ENCODE measurements around the gene SLC25A12. TPM values are rescaled to one million over a fixed set of nuclear protein-coding genes. Genes with fewer than 3 reads are reported as not detected.
"Not testable (repeated sequence)": the region's sequence is repeated elsewhere in the genome, so short reads cannot be mapped to it uniquely, and the experiment has no call there.

Gene SLC25A12
- total and polyA plus RNA-seq, 2 donors (not counting 1 experiment from before 2014, with no cell fraction given): 10.0 to 21.0 TPM

DNA sequence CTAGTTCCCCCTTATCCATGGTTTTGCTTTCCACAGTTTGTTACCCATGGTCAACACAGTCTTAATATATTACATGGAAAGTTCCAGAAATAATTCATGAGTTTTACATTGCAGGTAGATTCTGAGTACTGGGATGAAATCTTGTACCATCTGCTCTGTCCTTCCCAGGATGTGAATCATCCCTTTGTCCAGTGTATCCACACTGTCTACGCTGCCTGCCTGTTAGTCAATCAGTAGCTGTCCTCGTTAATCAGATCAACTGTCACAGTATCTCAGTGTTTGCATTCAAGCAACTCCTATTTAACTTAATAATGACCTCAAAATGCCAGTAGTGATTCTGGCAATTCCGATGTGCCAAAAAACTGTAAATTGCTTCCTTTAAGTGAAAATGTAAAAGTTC is 130.4 kb downstream of the SLC25A12 start:
- ATAC-seq (ENCODE audit: low read depth): no peak
- H3K36me3 ChIP-seq (replicated peaks in 1 of 2; ENCODE audit: control extremely low read depth in 1 of 2, control insufficient read depth in 1 of 2, extremely low read depth in 1 of 2, insufficient read depth in 2 of 2, low read length in 1 of 2): peaks cover 0 to 3% of the 10 kb centered on the region in 2 experiments
- POLR2A ChIA-PET: no interaction called here
- no peak overlapping the region for H3K9ac ChIP-seq (ENCODE audit: low read length)
- Mint-ChIP-seq H3K4me3 (no peak overlapping the region), H3K27me3 (no peaks in the 10 kb centered on the region), H3K27ac (no peak overlapping the region), H3K9me3 (ENCODE audit: insufficient read depth) (no peaks in the 10 kb centered on the region), H3K4me1 (no peaks in the 10 kb centered on the region)
- H3K9me3 ChIP-seq (ENCODE audit: control extremely low read depth in 1 of 3, control insufficient read depth in 2 of 3, insufficient read depth in 1 of 3, low read length in 2 of 3): peaks cover 0 to 3% (median 0%) of the 10 kb centered on the region in 3 donors
- 100% methylated on average over 1 of the region's 3 CpGs for WGBS (ENCODE audit: insufficient coverage)
- H3K4me2 ChIP-seq (replicated peaks; ENCODE audit: low read depth, low read length, poor library complexity, severe bottlenecking): no peak overlapping the region
- H3K27ac ChIP-seq (ENCODE audit: low read length in 2 of 2): no peak overlapping the region
- no peak for DNase-seq
- no peak overlapping the region for H3K4me3 ChIP-seq (ENCODE audit: control extremely low read depth in 1 of 5, extremely low read depth in 1 of 5, insufficient read depth in 1 of 5, low read depth in 2 of 5, low read length in 4 of 5)
- intact Hi-C loops (cut with micrococcal nuclease): no loop called here
- no peaks in the 10 kb centered on the region for H3K4me1 ChIP-seq (ENCODE audit: control insufficient read depth in 2 of 2, insufficient read depth in 2 of 2, low read length in 2 of 2)
- CTCF ChIA-PET: no interaction called here
- no peaks in the 10 kb centered on the region for H3K79me2 ChIP-seq (ENCODE audit: control insufficient read depth, insufficient read depth, low read length)
- no peaks in the 10 kb centered on the region for H3K27me3 ChIP-seq (replicated peaks in 1 of 4; ENCODE audit: control extremely low read depth in 1 of 4, control insufficient read depth in 3 of 4, insufficient read depth in 4 of 4, low read length in 3 of 4)
- TF ChIP-seq EZH2 (IDR thresholded peaks at IDR 0.05; ENCODE audit: borderline replicate concordance, insufficient read depth, low read depth, low read length, poor library complexity, severe bottlenecking): no peak
- TF ChIP-seq, protein P1, sequence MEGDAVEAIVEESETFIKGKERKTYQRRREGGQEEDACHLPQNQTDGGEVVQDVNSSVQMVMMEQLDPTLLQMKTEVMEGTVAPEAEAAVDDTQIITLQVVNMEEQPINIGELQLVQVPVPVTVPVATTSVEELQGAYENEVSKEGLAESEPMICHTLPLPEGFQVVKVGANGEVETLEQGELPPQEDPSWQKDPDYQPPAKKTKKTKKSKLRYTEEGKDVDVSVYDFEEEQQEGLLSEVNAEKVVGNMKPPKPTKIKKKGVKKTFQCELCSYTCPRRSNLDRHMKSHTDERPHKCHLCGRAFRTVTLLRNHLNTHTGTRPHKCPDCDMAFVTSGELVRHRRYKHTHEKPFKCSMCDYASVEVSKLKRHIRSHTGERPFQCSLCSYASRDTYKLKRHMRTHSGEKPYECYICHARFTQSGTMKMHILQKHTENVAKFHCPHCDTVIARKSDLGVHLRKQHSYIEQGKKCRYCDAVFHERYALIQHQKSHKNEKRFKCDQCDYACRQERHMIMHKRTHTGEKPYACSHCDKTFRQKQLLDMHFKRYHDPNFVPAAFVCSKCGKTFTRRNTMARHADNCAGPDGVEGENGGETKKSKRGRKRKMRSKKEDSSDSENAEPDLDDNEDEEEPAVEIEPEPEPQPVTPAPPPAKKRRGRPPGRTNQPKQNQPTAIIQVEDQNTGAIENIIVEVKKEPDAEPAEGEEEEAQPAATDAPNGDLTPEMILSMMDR (IDR thresholded peaks at IDR 0.05): no peak
- no peak overlapping the region for H2AFZ ChIP-seq (ENCODE audit: insufficient read depth, low read depth, low read length, poor library complexity, severe bottlenecking)
- no peaks in the 10 kb centered on the region for H4K20me1 ChIP-seq (ENCODE audit: control insufficient read depth, insufficient read depth, low read length, poor library complexity, severe bottlenecking)

DNA sequence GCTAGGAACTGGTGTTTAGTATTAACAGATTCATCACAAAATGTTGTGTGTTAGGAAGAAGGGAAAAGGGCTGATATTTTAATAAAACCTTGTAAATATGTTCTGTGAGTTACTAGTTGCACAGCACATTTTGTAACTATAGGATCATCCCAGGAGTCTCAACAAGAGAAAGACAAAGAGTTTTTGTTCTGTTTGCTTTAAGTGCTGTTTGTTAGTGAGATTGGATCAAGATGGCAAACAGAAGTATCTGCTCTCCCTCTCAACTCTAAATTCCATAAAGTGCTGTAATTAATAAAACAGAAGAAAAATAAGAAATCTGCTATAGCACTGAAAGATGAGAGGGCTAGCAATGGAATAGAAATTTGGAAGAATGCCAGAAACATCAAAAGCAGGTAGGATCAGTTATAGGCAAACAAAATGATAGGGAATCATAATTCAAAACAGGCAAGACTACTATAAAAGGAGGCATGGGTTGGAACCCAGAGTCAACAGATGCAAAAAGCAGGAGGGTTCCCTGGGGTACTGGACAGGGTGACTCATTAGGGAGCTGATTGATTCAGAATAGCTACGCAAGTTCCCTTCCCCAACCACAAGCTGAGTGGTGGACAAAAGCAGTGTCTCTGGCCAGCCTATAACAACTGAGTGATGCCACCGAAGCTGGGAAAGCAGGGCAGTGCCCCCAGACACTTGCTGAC is 131.0 kb downstream of the SLC25A12 start:
- peaks cover 0 to 3% of the 10 kb centered on the region in 2 experiments for H3K36me3 ChIP-seq (replicated peaks in 1 of 2; ENCODE audit: control extremely low read depth in 1 of 2, control insufficient read depth in 1 of 2, extremely low read depth in 1 of 2, insufficient read depth in 2 of 2, low read length in 1 of 2)
- DNase-seq (no peak), ATAC-seq (ENCODE audit: low read depth) (no peak)
- H3K9me3 Mint-ChIP-seq (ENCODE audit: insufficient read depth): no peaks in the 10 kb centered on the region
- no peaks in the 10 kb centered on the region for H3K4me1 Mint-ChIP-seq
- no peaks in the 10 kb centered on the region for H3K79me2 ChIP-seq (ENCODE audit: control insufficient read depth, insufficient read depth, low read length)
- POLR2A ChIA-PET: no interaction called here
- no peak overlapping the region for H3K27ac ChIP-seq (ENCODE audit: low read length in 2 of 2)
- no peak overlapping the region for H2AFZ ChIP-seq (ENCODE audit: insufficient read depth, low read depth, low read length, poor library complexity, severe bottlenecking)
- no peaks in the 10 kb centered on the region for H3K27me3 Mint-ChIP-seq
- H3K4me3 Mint-ChIP-seq: no peak overlapping the region
- no peak overlapping the region for H3K27ac Mint-ChIP-seq
- intact Hi-C loops (cut with micrococcal nuclease): no loop called here
- TF ChIP-seq EZH2 (IDR thresholded peaks at IDR 0.05; ENCODE audit: borderline replicate concordance, insufficient read depth, low read depth, low read length, poor library complexity, severe bottlenecking): no peak
- TF ChIP-seq, protein P1 (IDR thresholded peaks at IDR 0.05): no peak
- H3K4me2 ChIP-seq (replicated peaks; ENCODE audit: low read depth, low read length, poor library complexity, severe bottlenecking): no peak overlapping the region
- CTCF ChIA-PET: no interaction called here
- no peak overlapping the region for H3K9ac ChIP-seq (ENCODE audit: low read length)
- no peaks in the 10 kb centered on the region for H4K20me1 ChIP-seq (ENCODE audit: control insufficient read depth, insufficient read depth, low read length, poor library complexity, severe bottlenecking)
- H3K9me3 ChIP-seq (ENCODE audit: control extremely low read depth in 1 of 3, control insufficient read depth in 2 of 3, insufficient read depth in 1 of 3, low read length in 2 of 3): peaks cover 0 to 3% (median 0%) of the 10 kb centered on the region in 3 donors
- H3K4me1 ChIP-seq (ENCODE audit: control insufficient read depth in 2 of 2, insufficient read depth in 2 of 2, low read length in 2 of 2): no peaks in the 10 kb centered on the region
- H3K4me3 ChIP-seq (ENCODE audit: control extremely low read depth in 1 of 5, extremely low read depth in 1 of 5, insufficient read depth in 1 of 5, low read depth in 2 of 5, low read length in 4 of 5): no peak overlapping the region
- H3K27me3 ChIP-seq (replicated peaks in 1 of 4; ENCODE audit: control extremely low read depth in 1 of 4, control insufficient read depth in 3 of 4, insufficient read depth in 4 of 4, low read length in 3 of 4): no peaks in the 10 kb centered on the region
- WGBS (ENCODE audit: insufficient coverage): 88% methylated on average over 1 of the region's 2 CpGs

DNA sequence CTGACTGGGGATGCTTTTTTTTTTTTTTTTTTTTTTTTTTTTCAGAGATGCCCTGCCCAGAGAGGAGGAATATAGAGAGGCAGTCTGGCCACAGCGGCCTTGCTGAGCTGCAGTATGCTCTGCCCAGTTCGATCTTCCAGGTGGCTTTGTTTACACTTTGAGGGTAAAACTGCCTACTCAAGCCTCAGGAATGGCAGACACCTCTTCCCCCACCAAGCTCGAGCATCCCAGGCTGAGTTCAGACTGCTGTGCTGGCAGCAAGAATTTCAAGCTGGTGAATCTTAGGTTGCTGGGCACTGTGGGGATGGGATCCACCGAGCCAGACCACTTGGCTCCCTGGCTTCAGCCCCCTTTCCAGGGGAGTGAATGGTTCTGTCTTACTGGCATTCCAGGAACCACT is 132.9 kb downstream of the SLC25A12 start:
- intact Hi-C loops (cut with micrococcal nuclease); CTCF ChIA-PET: not testable (repeated sequence)

More for the DNA sequence above, 132.9 kb downstream of the SLC25A12 start:
- not testable (repeated sequence) for H3K27ac Mint-ChIP-seq; ATAC-seq (ENCODE audit: low read depth); H3K27ac ChIP-seq (ENCODE audit: low read length in 2 of 2); H3K79me2 ChIP-seq (ENCODE audit: control insufficient read depth, insufficient read depth, low read length); H3K4me3 ChIP-seq (ENCODE audit: control extremely low read depth in 1 of 5, extremely low read depth in 1 of 5, insufficient read depth in 1 of 5, low read depth in 2 of 5, low read length in 4 of 5); H3K4me2 ChIP-seq (replicated peaks; ENCODE audit: low read depth, low read length, poor library complexity, severe bottlenecking); H3K27me3 Mint-ChIP-seq; H3K4me1 ChIP-seq (ENCODE audit: control insufficient read depth in 2 of 2, insufficient read depth in 2 of 2, low read length in 2 of 2); H3K4me3 Mint-ChIP-seq; H3K4me1 Mint-ChIP-seq; H3K9ac ChIP-seq (ENCODE audit: low read length); DNase-seq; H4K20me1 ChIP-seq (ENCODE audit: control insufficient read depth, insufficient read depth, low read length, poor library complexity, severe bottlenecking); H3K9me3 ChIP-seq (ENCODE audit: control extremely low read depth in 1 of 3, control insufficient read depth in 2 of 3, insufficient read depth in 1 of 3, low read length in 2 of 3); H3K9me3 Mint-ChIP-seq (ENCODE audit: insufficient read depth); H2AFZ ChIP-seq (ENCODE audit: insufficient read depth, low read depth, low read length, poor library complexity, severe bottlenecking); H3K27me3 ChIP-seq (replicated peaks in 1 of 4; ENCODE audit: control extremely low read depth in 1 of 4, control insufficient read depth in 3 of 4, insufficient read depth in 4 of 4, low read length in 3 of 4); H3K36me3 ChIP-seq (replicated peaks in 1 of 2; ENCODE audit: control extremely low read depth in 1 of 2, control insufficient read depth in 1 of 2, extremely low read depth in 1 of 2, insufficient read depth in 2 of 2, low read length in 1 of 2)
- 100% methylated on average over 1 of the region's 4 CpGs for WGBS (ENCODE audit: insufficient coverage)
- POLR2A ChIA-PET: interaction anchor here (0.7 kb wide), 1 partner anchor 1078 kb away, joined by 4 read pairs; no protein-coding TSS in a partner anchor
